Hematopoietic multipotent progenitor cell treated with erythropoietin and hydrocortisone succinate and interleukin-3 and kit ligand, for 6 days (in vitro differentiated cells): Measurements from ENCODE around the gene AP3S2.
"Not testable (repeated sequence)": the region's sequence is repeated elsewhere in the genome, so short reads cannot be mapped to it uniquely, and the experiment has no call there.

ENCODE experiments used
- DNase-seq: peaks from one replicate; pipeline ENCODE4 v3.0.0-alpha.2; 2015

Gene AP3S2

GRCh38 chr15:89903015-89903857 is 9.4 kb upstream of the AP3S2 start:
- no peak for DNase-seq

- no peak for DNase-seq
Observed at GRCh38 chr15:89900849-89901248, 7.1 kb upstream of the AP3S2 start.

GRCh38 chr15:89899951-89900567 is 6.3 kb upstream of the AP3S2 start:
- no peak for DNase-seq

- no peak for DNase-seq
Observed at GRCh38 chr15:89899295-89899945, 5.6 kb upstream of the AP3S2 start.

- DNase-seq, result peak; percentile 79
Observed at GRCh38 chr15:89898614-89899294, 5.0 kb upstream of the AP3S2 start.

GRCh38 chr15:89898146-89898545 is 4.4 kb upstream of the AP3S2 start:
- DNase-seq, result no peak

GRCh38 chr15:89893027-89893426 is 767 bp downstream of the AP3S2 start:
- peak; percentile 44 for DNase-seq

- peak; percentile 72 for DNase-seq
Observed at GRCh38 chr15:89888214-89888804, 5.5 kb downstream of the AP3S2 start.

- no peak for DNase-seq
Observed at GRCh38 chr15:89885611-89886010, 8.2 kb downstream of the AP3S2 start.

GRCh38 chr15:89885179-89885578 is 8.6 kb downstream of the AP3S2 start:
- DNase-seq, result not testable (repeated sequence)

- no peak for DNase-seq
Observed at GRCh38 chr15:89883518-89883917, 10.3 kb downstream of the AP3S2 start.

- DNase-seq, result no peak
Observed at GRCh38 chr15:89880727-89881126, 13.1 kb downstream of the AP3S2 start.

GRCh38 chr15:89878323-89878722 is 15.5 kb downstream of the AP3S2 start:
- DNase-seq, result no peak

GRCh38 chr15:89877083-89877425 is 16.7 kb downstream of the AP3S2 start:
- DNase-seq, result no peak

- DNase-seq, result no peak
Observed at GRCh38 chr15:89876396-89877082, 17.3 kb downstream of the AP3S2 start.

GRCh38 chr15:89875741-89876140 is 18.1 kb downstream of the AP3S2 start:
- no peak for DNase-seq

- DNase-seq, result peak; percentile 92
Observed at GRCh38 chr15:89874926-89875564, 18.7 kb downstream of the AP3S2 start.

GRCh38 chr15:89870688-89871288 is 23.0 kb downstream of the AP3S2 start:
- DNase-seq, result no peak

GRCh38 chr15:89870006-89870405 is 23.8 kb downstream of the AP3S2 start:
- peak; percentile 20 for DNase-seq

GRCh38 chr15:89869490-89869889 is 24.3 kb downstream of the AP3S2 start:
- DNase-seq, result not testable (repeated sequence)

- no peak for DNase-seq
Observed at GRCh38 chr15:89864958-89865739, 28.6 kb downstream of the AP3S2 start.
